Measurements from ENCODE around the gene PCID2.

PCID2 gene

DNA sequence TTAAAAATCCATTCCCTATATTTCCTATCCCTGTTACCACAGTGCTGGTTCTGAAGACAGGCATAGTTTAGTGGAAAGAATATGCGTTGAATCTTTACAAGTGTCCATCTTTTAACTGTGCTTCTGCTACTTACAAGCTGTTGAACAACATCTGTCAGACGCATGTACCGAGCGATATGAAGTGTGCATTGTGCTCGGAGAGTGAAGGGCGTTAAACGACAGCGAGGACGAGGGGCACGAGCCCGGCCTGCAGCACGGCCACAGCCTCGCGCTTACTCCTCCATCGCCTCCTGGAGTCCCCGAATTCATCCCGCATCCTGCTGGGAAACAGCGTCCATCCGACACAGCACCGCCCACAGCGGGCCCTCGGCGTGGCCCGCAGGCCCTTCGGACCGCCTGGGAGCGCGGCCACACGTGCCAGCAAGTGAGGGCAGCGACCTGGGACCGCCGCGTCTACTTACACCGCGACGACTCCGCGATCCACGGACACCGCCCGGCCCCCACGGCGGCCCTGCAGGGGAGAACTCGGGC is 514 bp downstream of the PCID2 start:
- TF ChIP-seq, protein P1, sequence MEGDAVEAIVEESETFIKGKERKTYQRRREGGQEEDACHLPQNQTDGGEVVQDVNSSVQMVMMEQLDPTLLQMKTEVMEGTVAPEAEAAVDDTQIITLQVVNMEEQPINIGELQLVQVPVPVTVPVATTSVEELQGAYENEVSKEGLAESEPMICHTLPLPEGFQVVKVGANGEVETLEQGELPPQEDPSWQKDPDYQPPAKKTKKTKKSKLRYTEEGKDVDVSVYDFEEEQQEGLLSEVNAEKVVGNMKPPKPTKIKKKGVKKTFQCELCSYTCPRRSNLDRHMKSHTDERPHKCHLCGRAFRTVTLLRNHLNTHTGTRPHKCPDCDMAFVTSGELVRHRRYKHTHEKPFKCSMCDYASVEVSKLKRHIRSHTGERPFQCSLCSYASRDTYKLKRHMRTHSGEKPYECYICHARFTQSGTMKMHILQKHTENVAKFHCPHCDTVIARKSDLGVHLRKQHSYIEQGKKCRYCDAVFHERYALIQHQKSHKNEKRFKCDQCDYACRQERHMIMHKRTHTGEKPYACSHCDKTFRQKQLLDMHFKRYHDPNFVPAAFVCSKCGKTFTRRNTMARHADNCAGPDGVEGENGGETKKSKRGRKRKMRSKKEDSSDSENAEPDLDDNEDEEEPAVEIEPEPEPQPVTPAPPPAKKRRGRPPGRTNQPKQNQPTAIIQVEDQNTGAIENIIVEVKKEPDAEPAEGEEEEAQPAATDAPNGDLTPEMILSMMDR (IDR thresholded peaks at IDR 0.05): no peak
- no peak for TF ChIP-seq ZFX (IDR thresholded peaks at IDR 0.05; ENCODE audit: borderline replicate concordance)

DNA sequence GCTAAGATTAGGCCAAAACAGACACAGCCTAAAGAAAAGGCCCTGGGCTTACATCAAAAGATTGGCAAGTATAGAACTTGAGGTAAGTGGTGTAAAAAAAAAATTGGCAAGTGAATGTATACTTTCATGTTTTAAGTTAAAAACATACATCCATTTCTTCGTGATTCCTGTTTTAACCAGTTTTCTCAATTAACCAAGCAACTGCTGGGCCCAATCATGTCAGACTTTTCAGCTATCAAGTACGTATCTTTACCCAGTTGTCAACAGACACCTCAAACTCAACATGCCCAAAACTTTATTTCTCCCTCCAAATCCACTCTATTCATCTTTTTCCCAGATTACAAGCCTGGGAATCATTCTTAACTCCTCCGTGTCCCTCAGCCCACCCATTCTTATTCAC is 1.0 kb downstream of the PCID2 start:
- peak overlapping the region; percentile 96 for H3K27ac ChIP-seq

More for the DNA sequence above, 514 bp downstream of the PCID2 start:
- H3K27ac ChIP-seq: peak overlapping the region; percentile 96

DNA sequence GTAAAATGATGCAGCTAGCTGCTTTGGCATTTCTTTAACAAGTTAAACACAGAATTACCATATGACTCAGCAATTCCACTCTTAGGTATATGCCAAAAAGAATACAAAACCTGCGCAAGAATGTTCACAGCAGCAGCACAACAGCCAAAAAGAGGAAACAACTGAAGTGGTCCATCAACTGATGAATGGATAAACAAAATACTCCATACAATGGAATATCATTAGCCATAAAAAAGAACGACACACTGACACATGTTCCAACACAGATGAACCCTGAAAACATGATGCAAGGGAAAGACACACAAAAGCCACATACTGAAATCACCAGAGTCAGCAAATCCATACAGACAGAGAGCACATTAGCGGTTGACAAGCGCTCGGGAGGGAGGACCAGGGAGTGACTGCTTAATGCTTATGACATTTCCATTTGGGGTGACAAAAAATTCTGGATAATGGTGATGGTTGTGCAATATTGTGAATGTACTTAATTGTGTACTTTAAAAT is 3.0 kb downstream of the PCID2 start:
- no peak overlapping the region for H3K27ac ChIP-seq

More for the DNA sequence above, 1.0 kb downstream of the PCID2 start:
- TF ChIP-seq ZFX (IDR thresholded peaks at IDR 0.05; ENCODE audit: borderline replicate concordance): no peak
- TF ChIP-seq, protein P1 (IDR thresholded peaks at IDR 0.05): no peak

DNA sequence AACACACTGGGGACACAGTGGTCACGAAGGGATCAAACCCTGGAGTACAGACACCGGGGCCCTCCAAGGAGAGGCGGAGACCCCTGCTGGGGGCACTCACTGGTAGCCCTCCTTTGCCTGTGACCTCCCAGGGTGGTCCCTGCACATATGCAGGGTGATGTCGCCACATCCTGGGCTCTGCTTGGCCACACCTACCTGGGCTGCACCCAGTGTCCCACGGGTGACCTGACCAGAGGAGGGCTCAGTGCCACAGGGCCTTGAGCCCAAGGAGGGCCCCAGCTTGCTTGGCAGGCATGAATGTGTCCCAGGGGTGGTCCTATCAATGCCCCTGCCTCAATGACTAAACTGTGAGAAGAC is 4.1 kb downstream of the PCID2 start:
- TF ChIP-seq, protein P1 (IDR thresholded peaks at IDR 0.05): no peak
- TF ChIP-seq ZFX (IDR thresholded peaks at IDR 0.05; ENCODE audit: borderline replicate concordance): no peak
- no peak overlapping the region for H3K27ac ChIP-seq

More for the DNA sequence above, 3.0 kb downstream of the PCID2 start:
- no peak for TF ChIP-seq ZFX (IDR thresholded peaks at IDR 0.05; ENCODE audit: borderline replicate concordance)
- TF ChIP-seq, protein P1 (IDR thresholded peaks at IDR 0.05): no peak

DNA sequence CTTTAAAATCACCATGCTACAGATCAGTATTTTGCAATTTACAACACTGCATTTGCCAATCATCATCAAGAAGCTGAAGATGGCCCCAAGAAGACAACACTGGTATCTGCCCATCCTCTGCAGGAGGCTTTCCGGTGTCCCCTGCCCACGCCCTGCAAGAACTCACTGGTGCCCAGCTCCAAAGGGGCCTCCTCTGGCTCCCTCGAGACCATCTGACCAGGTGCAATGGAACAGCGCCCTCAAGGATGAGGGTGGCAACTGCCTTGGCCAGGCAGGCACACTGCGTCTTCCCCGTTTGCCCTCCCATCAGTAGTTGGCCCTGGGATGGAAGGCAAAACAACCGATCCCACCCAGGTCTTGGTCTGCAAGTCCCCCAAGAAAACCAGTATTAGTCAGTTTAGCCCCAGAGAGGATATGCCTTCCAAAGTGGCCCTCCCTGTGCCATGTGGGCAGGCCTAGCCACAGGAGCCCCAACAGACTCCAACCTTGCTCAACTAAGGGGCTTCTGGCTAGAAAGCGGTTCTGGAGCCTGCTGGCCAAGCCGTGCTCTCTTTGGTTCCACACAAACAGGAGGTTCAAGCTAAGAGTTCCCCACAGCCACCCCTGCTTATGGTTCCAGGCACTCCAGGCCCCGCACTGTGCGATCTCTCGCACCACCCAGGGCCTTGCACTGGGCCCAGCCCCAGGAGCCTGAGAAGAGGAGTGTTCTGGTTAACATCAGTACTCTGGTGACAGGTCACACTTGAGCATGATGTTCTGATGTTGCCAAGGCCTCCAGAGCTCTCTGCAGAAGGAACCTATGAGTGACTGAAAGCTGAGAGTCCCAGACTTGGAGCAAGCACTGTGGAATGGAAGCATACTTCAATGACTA is 4.7 kb downstream of the PCID2 start:
- no peak overlapping the region for H3K27ac ChIP-seq
- TF ChIP-seq ZFX (IDR thresholded peaks at IDR 0.05; ENCODE audit: borderline replicate concordance): no peak
- TF ChIP-seq, protein P1 (IDR thresholded peaks at IDR 0.05): no peak

DNA sequence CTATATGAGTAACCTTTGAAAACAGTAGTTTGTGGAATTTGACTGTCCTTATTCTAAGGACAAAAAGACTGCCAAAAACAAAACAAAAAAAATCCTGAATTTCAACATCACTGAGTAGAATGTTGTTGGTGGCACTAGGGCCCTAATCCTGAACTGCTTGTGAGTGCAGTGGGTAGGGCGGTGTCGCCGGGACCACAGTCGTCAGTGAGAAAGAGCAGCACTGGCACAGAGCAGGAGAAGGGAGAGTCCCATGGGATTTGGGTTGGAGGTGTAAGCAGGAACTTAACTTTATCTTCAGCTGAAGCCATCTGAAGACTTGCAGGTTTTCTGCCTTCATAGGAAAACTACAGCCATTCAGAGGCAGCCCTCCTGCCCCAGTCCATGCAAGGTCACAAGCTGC is 5.6 kb downstream of the PCID2 start:
- no peak overlapping the region for H3K27ac ChIP-seq
- TF ChIP-seq ZFX (IDR thresholded peaks at IDR 0.05; ENCODE audit: borderline replicate concordance): no peak
- TF ChIP-seq, protein P1 (IDR thresholded peaks at IDR 0.05): no peak

DNA sequence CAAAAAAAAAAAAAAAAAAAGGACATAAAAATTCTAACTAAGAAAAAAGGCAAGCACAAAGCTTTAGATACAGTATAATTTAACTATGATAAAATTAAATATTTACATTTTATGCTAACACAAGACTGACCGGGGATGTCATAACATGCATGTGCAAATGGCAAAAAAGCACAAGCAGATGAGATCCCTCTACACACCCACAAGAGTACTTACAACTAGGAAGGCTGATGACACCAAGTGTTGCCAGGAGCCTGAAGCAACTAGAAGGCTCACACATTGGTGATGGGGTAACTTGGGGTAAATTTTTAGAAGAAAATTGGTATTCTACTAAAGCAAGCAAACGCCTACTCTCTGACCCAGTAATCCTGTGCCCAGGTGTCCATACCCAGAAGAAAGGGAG is 6.7 kb downstream of the PCID2 start:
- H3K27ac ChIP-seq: no peak overlapping the region
- TF ChIP-seq ZFX (IDR thresholded peaks at IDR 0.05; ENCODE audit: borderline replicate concordance): no peak
- TF ChIP-seq, protein P1 (IDR thresholded peaks at IDR 0.05): no peak

Measured in 22Rv1 (cell line).